Measurements from ENCODE around the gene SEC63. TPM values are rescaled to one million over a fixed set of nuclear protein-coding genes. Genes with fewer than 3 reads are reported as not detected.

The SEC63 gene
- total RNA-seq, 1 donor from 2014 or later: 311 TPM

GRCh38 chr6:107843400-107843799 is 114.6 kb downstream of the SEC63 start:
- H3K9me3 Mint-ChIP-seq (ENCODE audit: unreplicated experiment): no peaks in the 10 kb centered on the region
- TF ChIP-seq CTCF (IDR thresholded peaks at IDR 0.05; ENCODE audit: partially characterized antibody, unreplicated experiment): no peak
- no peaks in the 10 kb centered on the region for H3K36me3 Mint-ChIP-seq (ENCODE audit: unreplicated experiment)
- H3K4me1 Mint-ChIP-seq (ENCODE audit: low read depth, unreplicated experiment): no peaks in the 10 kb centered on the region
- no peak overlapping the region for H3K27ac Mint-ChIP-seq (ENCODE audit: unreplicated experiment)
- no peak for DNase-seq
- peaks cover 2% of the 10 kb centered on the region for H3K27me3 Mint-ChIP-seq (ENCODE audit: unreplicated experiment)
- H3K4me3 Mint-ChIP-seq (ENCODE audit: unreplicated experiment): no peak overlapping the region

- H3K4me3 Mint-ChIP-seq (ENCODE audit: unreplicated experiment): no peak overlapping the region
- H3K36me3 Mint-ChIP-seq (ENCODE audit: unreplicated experiment): no peaks in the 10 kb centered on the region
- H3K27ac Mint-ChIP-seq (ENCODE audit: unreplicated experiment): no peak overlapping the region
- no peaks in the 10 kb centered on the region for H3K4me1 Mint-ChIP-seq (ENCODE audit: low read depth, unreplicated experiment)
- no peak for TF ChIP-seq CTCF (IDR thresholded peaks at IDR 0.05; ENCODE audit: partially characterized antibody, unreplicated experiment)
- no peak for DNase-seq
- no peaks in the 10 kb centered on the region for H3K9me3 Mint-ChIP-seq (ENCODE audit: unreplicated experiment)
- H3K27me3 Mint-ChIP-seq (ENCODE audit: unreplicated experiment): peaks cover 2% of the 10 kb centered on the region
These were observed 116.7 kb downstream of the SEC63 start for GRCh38 chr6:107841275-107841670.

DNA sequence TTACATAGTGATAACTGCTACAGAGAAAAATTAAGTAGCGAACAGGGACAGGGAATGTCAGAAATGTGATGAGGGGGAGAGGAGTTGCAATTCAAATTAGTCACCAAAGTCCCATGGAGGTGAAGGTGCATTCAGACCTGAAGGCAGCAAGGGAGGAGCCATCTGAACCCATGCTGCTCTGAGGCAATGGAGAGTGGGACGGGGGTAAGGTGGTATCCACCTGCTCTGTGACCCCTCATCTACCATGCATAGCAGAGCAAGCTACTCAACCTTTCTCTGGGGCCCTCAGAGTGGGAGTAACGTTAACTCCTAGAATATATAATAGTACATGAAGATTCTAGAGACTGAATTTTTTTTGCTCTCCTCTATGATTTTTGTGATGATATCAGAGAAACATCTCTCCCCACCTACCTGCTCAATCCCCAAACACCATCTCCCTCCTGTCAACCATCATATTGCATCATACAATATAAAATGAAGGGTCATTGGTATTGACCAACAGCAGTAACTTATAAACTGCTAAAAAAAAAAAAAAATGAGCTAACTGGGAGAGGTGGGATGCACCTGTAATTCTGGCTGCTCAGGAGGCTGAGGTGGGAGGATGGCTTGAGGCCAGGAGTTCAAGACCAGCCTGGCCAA is 117.3 kb downstream of the SEC63 start:
- H3K9me3 Mint-ChIP-seq (ENCODE audit: unreplicated experiment): no peaks in the 10 kb centered on the region
- TF ChIP-seq CTCF (IDR thresholded peaks at IDR 0.05; ENCODE audit: partially characterized antibody, unreplicated experiment): no peak
- peaks cover 3% of the 10 kb centered on the region for H3K27me3 Mint-ChIP-seq (ENCODE audit: unreplicated experiment)
- H3K4me3 Mint-ChIP-seq (ENCODE audit: unreplicated experiment): no peak overlapping the region
- H3K36me3 Mint-ChIP-seq (ENCODE audit: unreplicated experiment): no peaks in the 10 kb centered on the region
- no peak overlapping the region for H3K27ac Mint-ChIP-seq (ENCODE audit: unreplicated experiment)
- no peaks in the 10 kb centered on the region for H3K4me1 Mint-ChIP-seq (ENCODE audit: low read depth, unreplicated experiment)
- DNase-seq: no peak

GRCh38 chr6:107833136-107833535 is 124.9 kb downstream of the SEC63 start:
- TF ChIP-seq CTCF (IDR thresholded peaks at IDR 0.05; ENCODE audit: partially characterized antibody, unreplicated experiment): no peak
- H3K9me3 Mint-ChIP-seq (ENCODE audit: unreplicated experiment): peaks cover 2% of the 10 kb centered on the region
- H3K4me3 Mint-ChIP-seq (ENCODE audit: unreplicated experiment): no peak overlapping the region

DNA sequence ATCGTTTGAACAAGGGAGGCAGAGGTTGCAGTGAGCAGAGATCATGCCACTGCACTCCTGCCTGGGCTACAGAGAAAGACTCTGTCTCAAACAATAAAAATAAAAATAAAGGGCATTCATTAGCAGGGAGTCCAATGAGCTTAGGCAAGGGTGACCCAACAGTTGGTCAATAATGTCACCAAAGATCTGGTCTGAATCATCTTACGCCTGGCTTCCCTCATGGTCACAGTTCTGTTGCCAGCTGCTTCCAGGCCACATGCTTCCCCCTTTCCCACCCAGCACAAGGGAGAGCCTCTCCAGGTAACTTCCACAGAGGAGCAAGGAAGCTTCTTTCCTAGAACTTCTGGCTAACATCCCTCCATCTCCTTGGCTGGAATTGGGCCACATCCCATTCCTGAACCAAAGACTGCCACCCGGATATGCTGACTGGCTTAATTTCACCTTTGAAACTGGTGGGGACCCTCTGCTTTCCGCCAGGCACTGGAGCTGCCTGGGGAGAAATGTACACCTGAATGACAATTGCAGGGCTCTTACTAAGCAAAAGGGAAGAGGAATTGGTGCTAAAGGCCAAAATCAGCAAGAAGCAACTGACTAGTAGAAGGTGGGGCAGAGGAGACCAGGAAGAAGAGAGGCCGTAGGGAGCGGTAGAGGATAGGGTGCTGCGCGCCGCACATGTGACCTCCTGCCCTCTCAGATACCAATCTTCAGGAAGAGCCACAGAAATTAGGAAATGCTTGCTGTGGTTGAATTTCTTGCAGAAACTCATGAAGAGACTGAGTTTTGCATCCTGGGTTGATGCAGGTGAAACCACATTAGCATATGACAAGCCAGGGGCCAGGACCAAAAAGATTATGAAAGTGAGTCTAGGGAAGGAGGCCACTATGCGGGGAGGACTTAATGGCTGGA is 125.6 kb downstream of the SEC63 start:
- no peak for DNase-seq
- Mint-ChIP-seq H3K9me3 (ENCODE audit: unreplicated experiment) (peaks cover 2% of the 10 kb centered on the region), H3K27me3 (ENCODE audit: unreplicated experiment) (peaks cover 1% of the 10 kb centered on the region), H3K4me3 (ENCODE audit: unreplicated experiment) (no peak overlapping the region), H3K4me1 (ENCODE audit: low read depth, unreplicated experiment) (no peaks in the 10 kb centered on the region), H3K36me3 (ENCODE audit: unreplicated experiment) (no peaks in the 10 kb centered on the region), H3K27ac (ENCODE audit: unreplicated experiment) (no peak overlapping the region)
- TF ChIP-seq CTCF (IDR thresholded peaks at IDR 0.05; ENCODE audit: partially characterized antibody, unreplicated experiment): no peak

More at GRCh38 chr6:107833136-107833535, 124.9 kb downstream of the SEC63 start:
- Mint-ChIP-seq H3K36me3 (ENCODE audit: unreplicated experiment) (no peaks in the 10 kb centered on the region), H3K27me3 (ENCODE audit: unreplicated experiment) (peaks cover 1% of the 10 kb centered on the region), H3K4me1 (ENCODE audit: low read depth, unreplicated experiment) (no peaks in the 10 kb centered on the region), H3K27ac (ENCODE audit: unreplicated experiment) (no peak overlapping the region)
- no peak for DNase-seq

All from glutamatergic neuron (in vitro differentiated cells).